HepG2 (cell line): ENCODE measurements around the gene KRTAP19-8. TPM values are rescaled to one million over a fixed set of nuclear protein-coding genes. Genes with fewer than 3 reads are reported as not detected.

ENCODE experiments used
- ATAC-seq: fragments of 200-7000 bp; cut with Tn5 transposase; 3 replicates; pipeline ENCODE4 v1.9.1; 2020; ENCODE audit warnings: mild to moderate bottlenecking, moderate library complexity
- BruUV-seq: library from RNA; stranded (reverse); fragments of 400-500 nt; replicated peaks from 2 replicates; lab custom pipeline; 2021; lab: Mats Ljungman, UMichigan
- CTCF ChIA-PET: fragments of 300-600 bp; formaldehyde crosslinking; extraction: SDS; loops from one replicate; lab custom pipeline; 2021; ENCODE audit warnings: low total read pairs, inconsistent platforms, low intra/inter-chr PET ratio; lab: Yijun Ruan, JAX
- POLR2A ChIA-PET: fragments of 350-600 bp; sonication (Branson Sonifier 250); formaldehyde crosslinking; loops from one replicate; lab custom pipeline; 2020; ENCODE audit warnings: antibody characterized with exemption, inconsistent platforms; lab: Yijun Ruan, JAX
- DNase-seq: peaks from one replicate; pipeline ENCODE4 v3.0.0-alpha.2; 2015; ENCODE audit warnings: low spot score
- FAIRE-seq: peaks from 3 replicates; lab custom pipeline; 2011; peaks lifted over from hg19 to GRCh38; lab: Jason Lieb, UNC
- H2AFZ ChIP-seq: one replicate; pipeline ENCODE4 v1.6.1; 2011; ENCODE audit warnings: low read length, inconsistent platforms
- H3K27ac ChIP-seq: fragments of 300-600 bp; 3 replicates; pipeline ENCODE4 v1.8.0; 2011; ENCODE audit warnings: mixed run types, mild to moderate bottlenecking, mixed read lengths, low read length, inconsistent platforms; ENCODE audit not compliant: insufficient read depth; ENCODE audit errors: extremely low read length
- H3K27me3 ChIP-seq, 2 experiments: fragments of 200-600 bp in 1 of 2; 2 replicates in 1 of 2; 3 replicates in 1 of 2; pipeline versions ENCODE4 v1.6.0 to v1.8.0; 2011; ENCODE audit warnings: low read length in 2 of 2, mild to moderate bottlenecking in 2 of 2, moderate library complexity in 2 of 2, inconsistent platforms in 1 of 2; ENCODE audit not compliant: insufficient read depth in 2 of 2, control insufficient read depth in 1 of 2
- H3K36me3 ChIP-seq, 2 experiments: fragments of 200-600 bp in 1 of 2; replicated peaks in 1 of 2; 2 replicates in 1 of 2; 3 replicates in 1 of 2; pipeline versions ENCODE4 v1.5.1 to v1.8.0; 2011; ENCODE audit warnings: low read length in 2 of 2, inconsistent platforms in 1 of 2; ENCODE audit not compliant: insufficient read depth in 2 of 2, control insufficient read depth in 1 of 2
- H3K4me1 ChIP-seq: 2 replicates; pipeline ENCODE4 v1.5.1; 2012; ENCODE audit warnings: low read length, inconsistent platforms; ENCODE audit not compliant: insufficient read depth
- H3K4me2 ChIP-seq: 2 replicates; pipeline ENCODE4 v1.6.0; 2011; ENCODE audit warnings: low read depth, low read length, inconsistent platforms
- H3K4me3 ChIP-seq, 3 experiments: fragments of 200-600 bp in 1 of 3; sonication (generic), shearing (Covaris generic) in 1 of 3; replicated peaks in 1 of 3; 2 replicates each; pipeline ENCODE4 v1.5.1; 2011 to 2016; ENCODE audit warnings: low read length in 3 of 3, inconsistent platforms in 2 of 3, low read depth in 2 of 3, mild to moderate bottlenecking in 2 of 3, control low read depth in 1 of 3, mixed read lengths in 1 of 3; ENCODE audit not compliant: insufficient read depth in 1 of 3
- H3K79me2 ChIP-seq: one replicate; pipeline ENCODE4 v1.6.1; 2011; ENCODE audit warnings: low read length, inconsistent platforms; ENCODE audit not compliant: insufficient read depth
- H3K9ac ChIP-seq: 2 replicates; pipeline ENCODE4 v1.6.0; 2011; ENCODE audit warnings: mild to moderate bottlenecking, low read depth, low read length, inconsistent platforms; ENCODE audit not compliant: insufficient read depth
- H3K9me3 ChIP-seq: 2 replicates; pipeline ENCODE4 v1.5.1; 2012; ENCODE audit warnings: mild to moderate bottlenecking, low read length
- H4K20me1 ChIP-seq: 2 replicates; pipeline ENCODE4 v1.6.0; 2011; ENCODE audit warnings: inconsistent platforms, mild to moderate bottlenecking, low read length, moderate library complexity; ENCODE audit not compliant: insufficient read depth
- BRD4 ChIP-seq: sonication (generic); formaldehyde crosslinking; IDR thresholded peaks from 2 replicates; pipeline ENCODE4 v1.4.0; 2020; ENCODE audit warnings: missing genetic modification reagents
- FOXP4 ChIP-seq: sonication (generic); formaldehyde crosslinking; IDR thresholded peaks from 2 replicates; pipeline ENCODE4 v1.4.0; 2020; ENCODE audit warnings: missing genetic modification reagents
- KAT7 ChIP-seq: IDR thresholded peaks from 2 replicates; pipeline ENCODE4 v1.6.1; 2018; ENCODE audit warnings: borderline replicate concordance, missing compliant biosample characterization
- MED1 ChIP-seq: sonication (generic); formaldehyde crosslinking; IDR thresholded peaks from 2 replicates; pipeline ENCODE4 v1.4.0; 2020; ENCODE audit warnings: missing genetic modification reagents
- RBM39 ChIP-seq: fragments of 200-400 bp; formaldehyde crosslinking; IDR thresholded peaks from one replicate; pipeline ENCODE4 v1.6.1; 2018; ENCODE audit warnings: antibody characterized with exemption, mild to moderate bottlenecking, low read depth, low read length; ENCODE audit not compliant: poor library complexity, severe bottlenecking
- RCOR2 ChIP-seq: IDR thresholded peaks from 2 replicates; pipeline ENCODE4 v1.6.1; 2016; ENCODE audit warnings: missing biosample characterization, missing genetic modification reagents
- REL ChIP-seq: sonication (generic); formaldehyde crosslinking; conservative IDR thresholded peaks from 2 replicates; pipeline ENCODE4 v1.8.0; 2022; ENCODE audit warnings: mild to moderate bottlenecking, missing genetic modification reagents, moderate library complexity
- SAFB2 ChIP-seq: sonication (generic); formaldehyde crosslinking; IDR thresholded peaks from 2 replicates; pipeline ENCODE4 v1.5.1; 2020; ENCODE audit warnings: missing genetic modification reagents, low read depth, mild to moderate bottlenecking, borderline replicate concordance
- ZNF317 ChIP-seq: sonication (generic); formaldehyde crosslinking; IDR thresholded peaks from 2 replicates; pipeline ENCODE4 v1.5.0; 2020; ENCODE audit warnings: mild to moderate bottlenecking, missing genetic modification reagents
- ZNF335 ChIP-seq: sonication (generic); formaldehyde crosslinking; IDR thresholded peaks from 2 replicates; pipeline ENCODE4 v1.4.0; 2020; ENCODE audit warnings: missing genetic modification reagents
- ZNF574 ChIP-seq: sonication (generic); formaldehyde crosslinking; IDR thresholded peaks from 2 replicates; pipeline ENCODE4 v1.4.0; 2020; ENCODE audit warnings: missing genetic modification reagents
- ZNF775 ChIP-seq: sonication (generic); formaldehyde crosslinking; IDR thresholded peaks from 2 replicates; pipeline ENCODE4 v1.4.0; 2020; ENCODE audit warnings: missing genetic modification reagents, mild to moderate bottlenecking, moderate library complexity, borderline replicate concordance
- WGBS: methylation state at CpG from one replicate; pipeline ENCODE4 v1.1.6; 2017; ENCODE audit warnings: low lambda C conversion rate; 5-methylcytosine and 5-hydroxymethylcytosine counted together
- in situ Hi-C: cut with HindIII; loops from 2 replicates; pipeline ENCODE4 v1.10.0; 2017; ENCODE audit warnings: low pct_unique_long_range_greater_than_20kb; ENCODE audit not compliant: extremely low pct_ligation_motif_present
- intact Hi-C: fragments of 100-400 bp; cut with micrococcal nuclease; formaldehyde crosslinking; loops from one replicate; pipeline ENCODE4 v1.10.0; 2022; ENCODE audit not compliant: unreplicated experiment
- polyA plus RNA-seq, 8 experiments: library from polyadenylated mRNA; depleted of rRNA in 3 of 8; stranded (reverse) in 7 of 8; unstranded in 1 of 8; fragments of >200 nt; fragmentation: Illumina TruSeq in 4 of 8; extraction: Trizol in 4 of 8; gene quantifications; 2 replicates each; pipeline versions ENCODE4 v1.2.1 to v1.2.3, GENCODE V29; 2011 to 2016; ENCODE audit warnings: low read depth in 4 of 8, missing spikeins in 1 of 8, mixed read lengths in 1 of 8; ENCODE audit not compliant: insufficient read depth in 1 of 8
- total RNA-seq, 5 experiments: library from RNA; depleted of rRNA; stranded (reverse); fragments of >200 nt; fragmentation: Illumina TruSeq; extraction: Trizol; gene quantifications; 2 replicates each; pipeline ENCODE4 v1.2.3, GENCODE V29; 2016; ENCODE audit warnings: low read depth in 1 of 5

KRTAP19-8 gene
- total and polyA plus RNA-seq, 2 of the 13 experiments (the other 11 are each of a cell fraction or from before 2014, with no cell fraction given), result not detected

GRCh38 chr21:31005019-31005418 is 33.3 kb downstream of the KRTAP19-8 start:
- no TSS peak for BruUV-seq
- no peaks in the 10 kb centered on the region for H3K36me3 ChIP-seq
- CTCF ChIA-PET, result no interaction called here
- no peak for TF ChIP-seq FOXP4 (CRISPR knock-in tag)
- TF ChIP-seq, all 625 proteins: peak for 0
- no peak for FAIRE-seq
- intact Hi-C loops (no loop called here), in situ Hi-C loops (no loop called here)
- Histone ChIP-seq H3K4me2 (no peak overlapping the region), H3K9me3 (peaks cover 85% of the 10 kb centered on the region), H4K20me1 (no peaks in the 10 kb centered on the region), H3K79me2 (no peaks in the 10 kb centered on the region), H2AFZ (no peak overlapping the region), H3K27ac (no peak overlapping the region), H3K27me3 (no peaks in the 10 kb centered on the region), H3K9ac (no peak overlapping the region), H3K4me1 (no peaks in the 10 kb centered on the region), H3K4me3 (no peak overlapping the region)
- WGBS, result 46% methylated on average over 5 of the region's 5 CpGs
- no peak for ATAC-seq
- POLR2A ChIA-PET, result no interaction called here
- no peak for DNase-seq

- no peaks in the 10 kb centered on the region for H3K27me3 ChIP-seq
- intact Hi-C loops, result no loop called here
- no peak overlapping the region for H3K4me3 ChIP-seq
- H4K20me1 ChIP-seq, result no peaks in the 10 kb centered on the region
- no peak overlapping the region for H3K9ac ChIP-seq
- ChIA-PET POLR2A (no interaction called here), CTCF (no interaction called here)
- ATAC-seq (no peak), DNase-seq (no peak), FAIRE-seq (no peak)
- WGBS, result 16% methylated on average over 10 of the region's 10 CpGs
- H3K27ac ChIP-seq, result no peak overlapping the region
- no peaks in the 10 kb centered on the region for H3K4me1 ChIP-seq
- no peak overlapping the region for H3K4me2 ChIP-seq
- BruUV-seq, result no TSS peak
- no peaks in the 10 kb centered on the region for H3K36me3 ChIP-seq
- H3K9me3 ChIP-seq, result peaks cover 88% of the 10 kb centered on the region
- H3K79me2 ChIP-seq, result no peaks in the 10 kb centered on the region
- in situ Hi-C loops, result no loop called here
- H2AFZ ChIP-seq, result no peak overlapping the region
- TF ChIP-seq ZNF574 (no peak), BRD4 (CRISPR knock-in tag) (no peak), SAFB2 (CRISPR knock-in tag) (no peak), ZNF317 (CRISPR knock-in tag) (no peak), REL (CRISPR knock-in tag) (no peak), KAT7 (CRISPR knock-in tag) (no peak), RBM39 (no peak), FOXP4 (CRISPR knock-in tag) (no peak), RCOR2 (CRISPR knock-in tag) (no peak), MED1 (CRISPR knock-in tag) (no peak), ZNF775 (CRISPR knock-in tag) (no peak), ZNF335 (CRISPR knock-in tag) (no peak)
These were observed 34.8 kb downstream of the KRTAP19-8 start for GRCh38 chr21:31003471-31003870.
